GM21423 (cell line): ENCODE data around the gene ZNF784.

Source experiments
- ATAC-seq: cut with Tn5 transposase; IDR thresholded peaks from one replicate; pipeline ENCODE4 v1.9.1; 2021; ENCODE audit warnings: mild to moderate bottlenecking, moderate library complexity; ENCODE audit not compliant: unreplicated experiment

Gene ZNF784

DNA sequence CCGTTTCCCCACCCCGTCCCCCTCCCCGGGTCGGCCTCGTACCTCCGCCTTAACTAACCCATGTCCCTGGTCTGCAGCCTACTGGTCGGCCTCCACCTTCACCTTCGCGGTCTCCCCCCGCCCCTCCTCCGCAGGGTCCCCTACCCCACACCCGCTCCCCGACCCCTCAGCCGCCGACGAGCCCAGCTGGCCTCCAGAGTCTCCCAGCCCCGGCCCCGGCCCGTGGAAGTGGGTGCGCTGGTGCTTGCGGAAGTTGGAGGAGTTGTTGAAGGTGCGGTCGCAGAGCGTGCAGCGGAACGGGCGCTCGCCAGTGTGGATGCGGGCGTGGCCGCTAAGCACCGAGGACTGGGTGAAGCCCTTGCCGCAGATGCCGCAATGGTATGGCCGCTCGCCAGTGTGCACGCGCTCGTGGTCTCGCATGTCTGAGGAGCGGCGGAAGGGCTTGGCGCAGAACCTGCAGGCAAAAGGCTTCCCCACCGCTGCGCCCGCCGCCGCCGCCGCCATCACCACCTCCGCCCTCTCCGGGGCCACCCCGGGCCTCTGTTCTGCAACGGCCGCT, 2.6 kb downstream of the ZNF784 start:
- no peak for ATAC-seq

DNA sequence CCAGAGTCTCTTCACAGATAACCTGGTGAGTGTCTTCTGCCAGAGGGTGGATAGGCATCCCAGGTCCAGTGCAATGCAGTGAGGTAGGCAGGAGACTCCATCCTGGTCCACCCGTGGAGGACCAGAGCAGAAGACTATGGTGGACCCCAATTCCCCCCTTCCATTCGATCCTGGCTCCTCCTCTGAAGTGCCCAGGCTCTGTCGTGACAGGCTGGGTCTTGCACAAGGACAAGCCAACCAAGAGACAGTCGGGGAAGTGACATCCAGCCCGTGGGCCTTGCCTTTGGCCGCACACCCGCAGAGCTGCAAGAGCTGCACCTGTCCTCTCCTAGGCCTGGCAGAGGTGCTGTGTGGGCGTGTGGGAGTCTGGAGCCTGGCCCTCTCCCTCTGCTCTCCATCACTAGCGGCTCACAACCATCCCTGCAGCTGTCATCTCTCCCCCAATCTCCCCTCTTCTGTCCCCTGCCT, 3.1 kb downstream of the ZNF784 start:
- ATAC-seq = no peak

DNA sequence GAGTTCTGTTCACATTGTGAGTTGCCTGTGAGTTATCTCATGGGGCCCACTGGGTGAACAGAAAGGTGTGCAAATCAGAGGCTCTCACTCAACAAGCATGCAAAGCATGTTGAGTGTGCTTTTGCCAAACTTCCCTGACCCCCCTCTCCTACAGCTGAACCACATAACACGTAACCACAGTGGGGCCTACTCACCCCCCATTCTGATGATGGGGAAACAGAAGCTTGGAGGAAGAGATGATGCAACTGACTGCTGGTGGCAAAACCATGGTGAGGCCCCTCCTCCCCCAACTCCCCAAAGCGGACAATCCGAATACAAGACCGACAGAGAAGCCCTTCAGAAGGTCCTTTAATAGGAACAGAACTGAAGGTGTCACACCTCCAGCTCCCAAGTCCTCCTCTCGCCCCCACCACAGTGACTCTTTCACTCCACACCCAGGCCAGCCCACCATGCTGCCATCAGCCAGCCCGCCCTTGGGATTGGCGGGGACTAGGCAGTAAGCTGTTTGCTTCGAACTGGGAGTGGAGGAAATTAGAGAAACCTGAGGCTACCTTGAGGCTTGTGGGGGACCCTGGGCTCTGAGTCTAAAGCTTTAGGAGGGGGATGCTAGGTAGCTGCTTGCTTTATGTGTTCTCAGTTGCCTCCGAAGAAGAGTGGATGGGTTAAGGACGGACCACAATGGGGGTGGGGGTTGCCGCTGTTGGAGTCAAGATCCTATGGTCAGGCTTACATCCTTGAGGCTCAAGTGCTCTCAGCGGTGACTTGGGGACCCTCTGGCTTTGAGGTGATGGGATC, 3.8 kb downstream of the ZNF784 start:
- ATAC-seq = no peak

DNA sequence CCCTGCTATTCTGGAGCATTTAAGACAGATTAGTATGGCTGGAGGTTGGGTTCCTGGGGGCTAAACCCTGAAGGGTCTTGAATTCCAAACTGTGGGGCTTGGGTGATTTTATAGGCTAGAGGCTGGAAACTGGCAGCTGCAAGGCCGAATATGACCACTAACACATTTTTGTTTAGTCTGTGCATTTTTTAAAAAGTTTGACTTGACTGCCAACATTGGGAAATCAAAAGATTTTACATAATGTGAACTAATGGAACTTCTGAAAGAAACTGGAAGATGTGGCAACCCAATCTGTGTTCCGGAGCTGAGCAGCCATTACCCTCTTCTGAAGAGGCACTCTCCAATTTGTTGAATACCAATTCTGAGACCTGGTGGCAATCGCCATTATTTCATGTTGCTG, 5.1 kb downstream of the ZNF784 start:
- ATAC-seq = no peak

DNA sequence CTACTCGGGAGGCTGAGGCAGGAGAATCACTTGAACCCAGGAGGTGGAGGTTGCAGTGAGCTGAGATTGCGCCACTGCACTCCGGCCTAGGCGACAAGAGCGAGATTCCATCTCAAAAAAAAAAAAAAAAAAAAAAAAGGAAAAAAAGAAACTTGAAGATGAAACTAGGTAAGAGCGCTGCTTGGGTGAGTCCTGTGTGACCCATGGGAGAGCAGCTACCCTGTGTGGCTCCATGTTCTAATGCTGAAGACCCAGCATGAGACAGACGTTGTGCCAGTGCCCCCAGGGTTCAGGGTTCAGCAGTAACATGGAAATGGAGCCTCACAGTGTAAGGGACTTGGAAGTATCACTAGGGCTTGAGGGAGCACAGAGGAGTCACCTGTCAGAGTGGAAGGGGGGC, 5.9 kb downstream of the ZNF784 start:
- no peak for ATAC-seq

DNA sequence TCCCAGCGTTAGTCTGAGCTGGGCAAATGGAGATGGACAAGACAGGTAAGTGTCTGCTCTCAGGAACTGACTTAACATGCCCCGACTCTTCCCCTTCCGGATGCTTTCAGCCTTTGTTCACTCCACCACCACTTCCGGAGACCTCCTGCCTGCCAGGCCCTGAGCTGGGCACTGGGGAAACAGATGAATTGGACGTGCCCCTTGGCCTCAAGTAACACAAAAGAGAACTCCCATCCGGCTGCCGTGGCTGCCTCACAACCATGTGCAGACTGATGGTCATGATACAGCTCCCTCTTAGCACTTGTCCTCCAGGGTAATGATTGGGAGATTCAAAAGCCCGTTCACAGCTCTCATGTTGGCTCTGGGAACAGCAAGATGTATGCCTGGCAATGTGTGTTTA, 6.9 kb downstream of the ZNF784 start:
- no peak for ATAC-seq

DNA sequence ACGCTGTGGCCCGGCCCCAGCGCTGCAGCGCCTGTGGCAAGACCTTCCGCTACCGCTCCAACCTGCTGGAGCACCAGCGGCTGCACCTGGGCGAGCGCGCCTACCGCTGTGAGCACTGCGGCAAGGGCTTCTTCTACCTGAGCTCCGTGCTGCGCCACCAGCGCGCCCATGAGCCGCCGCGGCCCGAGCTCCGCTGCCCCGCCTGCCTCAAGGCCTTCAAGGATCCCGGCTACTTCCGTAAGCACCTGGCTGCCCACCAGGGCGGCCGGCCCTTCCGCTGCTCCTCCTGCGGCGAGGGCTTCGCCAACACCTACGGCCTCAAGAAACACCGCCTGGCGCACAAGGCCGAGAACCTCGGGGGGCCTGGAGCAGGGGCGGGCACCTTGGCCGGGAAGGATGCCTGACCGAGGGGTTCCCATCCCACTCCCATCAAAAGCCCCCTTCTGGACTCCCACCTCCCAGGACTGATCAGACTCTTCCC, 7.9 kb downstream of the ZNF784 start:
- no peak for ATAC-seq

DNA sequence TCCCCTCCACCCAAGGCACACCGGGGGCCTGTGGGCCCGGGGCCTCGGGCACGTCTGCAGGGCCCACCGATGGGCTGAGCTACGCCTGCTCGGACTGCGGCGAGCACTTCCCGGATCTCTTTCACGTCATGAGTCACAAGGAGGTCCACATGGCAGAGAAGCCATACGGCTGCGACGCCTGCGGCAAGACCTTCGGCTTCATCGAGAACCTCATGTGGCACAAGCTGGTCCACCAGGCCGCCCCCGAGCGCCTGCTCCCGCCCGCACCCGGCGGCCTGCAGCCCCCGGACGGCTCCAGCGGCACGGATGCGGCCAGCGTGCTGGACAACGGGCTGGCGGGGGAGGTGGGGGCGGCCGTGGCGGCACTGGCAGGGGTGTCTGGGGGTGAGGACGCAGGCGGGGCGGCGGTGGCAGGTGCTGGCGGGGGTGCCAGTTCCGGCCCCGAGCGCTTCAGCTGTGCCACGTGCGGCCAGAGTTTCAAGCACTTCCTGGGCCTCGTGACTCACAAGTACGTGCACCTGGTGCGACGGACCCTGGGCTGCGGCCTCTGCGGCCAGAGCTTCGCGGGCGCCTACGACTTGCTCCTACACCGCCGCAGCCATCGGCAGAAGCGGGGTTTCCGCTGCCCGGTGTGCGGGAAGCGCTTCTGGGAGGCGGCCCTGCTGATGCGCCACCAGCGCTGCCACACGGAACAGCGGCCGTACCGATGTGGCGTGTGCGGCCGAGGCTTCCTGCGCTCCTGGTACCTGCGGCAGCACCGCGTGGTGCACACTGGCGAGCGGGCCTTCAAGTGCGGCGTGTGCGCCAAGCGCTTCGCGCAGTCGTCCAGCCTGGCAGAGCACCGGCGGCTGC, 8.6 kb downstream of the ZNF784 start:
- ATAC-seq = no peak

DNA sequence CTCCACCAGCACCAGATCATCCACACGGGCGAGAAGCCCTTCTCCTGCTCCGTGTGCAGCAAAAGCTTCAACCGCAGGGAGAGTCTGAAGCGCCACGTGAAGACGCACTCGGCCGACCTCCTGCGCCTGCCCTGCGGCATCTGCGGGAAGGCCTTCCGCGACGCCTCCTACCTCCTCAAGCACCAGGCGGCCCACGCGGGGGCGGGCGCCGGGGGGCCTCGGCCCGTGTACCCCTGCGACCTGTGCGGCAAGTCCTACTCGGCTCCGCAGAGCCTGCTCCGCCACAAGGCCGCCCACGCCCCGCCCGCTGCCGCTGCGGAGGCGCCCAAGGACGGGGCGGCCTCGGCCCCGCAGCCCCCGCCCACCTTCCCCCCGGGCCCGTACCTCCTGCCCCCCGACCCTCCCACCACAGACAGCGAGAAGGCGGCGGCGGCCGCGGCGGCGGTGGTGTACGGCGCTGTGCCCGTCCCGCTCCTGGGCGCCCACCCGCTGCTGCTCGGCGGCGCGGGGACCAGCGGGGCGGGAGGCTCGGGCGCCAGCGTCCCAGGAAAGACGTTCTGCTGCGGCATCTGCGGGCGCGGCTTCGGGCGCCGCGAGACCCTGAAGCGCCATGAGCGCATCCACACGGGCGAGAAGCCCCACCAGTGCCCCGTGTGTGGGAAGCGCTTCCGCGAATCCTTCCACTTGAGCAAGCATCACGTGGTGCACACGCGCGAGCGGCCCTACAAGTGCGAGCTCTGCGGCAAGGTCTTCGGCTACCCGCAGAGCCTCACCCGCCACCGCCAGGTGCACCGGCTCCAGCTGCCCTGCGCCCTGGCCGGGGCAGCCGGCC, 9.4 kb downstream of the ZNF784 start:
- ATAC-seq = no peak

DNA sequence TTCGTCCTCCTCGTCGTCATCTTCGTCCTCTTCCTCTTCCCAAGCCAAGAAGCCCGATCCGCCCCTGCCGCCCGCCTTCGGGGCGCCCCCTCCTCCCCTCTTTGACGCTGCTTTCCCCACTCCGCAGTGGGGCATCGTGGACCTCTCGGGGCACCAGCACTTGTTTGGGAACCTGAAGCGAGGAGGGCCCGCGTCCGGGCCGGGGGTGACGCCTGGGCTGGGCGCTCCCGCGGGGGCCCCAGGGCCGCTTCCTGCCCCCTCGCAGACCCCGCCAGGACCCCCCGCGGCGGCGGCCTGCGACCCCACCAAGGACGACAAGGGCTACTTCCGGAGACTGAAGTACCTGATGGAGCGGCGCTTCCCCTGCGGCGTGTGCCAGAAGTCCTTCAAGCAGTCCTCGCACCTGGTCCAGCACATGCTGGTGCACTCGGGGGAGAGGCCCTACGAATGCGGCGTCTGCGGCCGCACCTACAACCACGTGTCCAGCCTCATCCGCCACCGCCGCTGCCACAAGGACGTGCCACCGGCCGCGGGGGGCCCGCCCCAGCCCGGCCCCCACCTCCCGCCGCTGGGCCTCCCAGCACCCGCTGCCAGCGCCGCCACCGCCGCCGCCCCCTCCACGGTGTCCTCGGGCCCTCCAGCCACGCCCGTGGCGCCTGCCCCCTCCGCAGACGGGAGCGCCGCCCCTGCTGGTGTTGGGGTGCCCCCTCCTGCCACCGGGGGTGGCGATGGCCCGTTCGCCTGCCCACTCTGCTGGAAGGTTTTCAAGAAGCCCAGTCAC, 10.2 kb downstream of the ZNF784 start:
- no peak for ATAC-seq

DNA sequence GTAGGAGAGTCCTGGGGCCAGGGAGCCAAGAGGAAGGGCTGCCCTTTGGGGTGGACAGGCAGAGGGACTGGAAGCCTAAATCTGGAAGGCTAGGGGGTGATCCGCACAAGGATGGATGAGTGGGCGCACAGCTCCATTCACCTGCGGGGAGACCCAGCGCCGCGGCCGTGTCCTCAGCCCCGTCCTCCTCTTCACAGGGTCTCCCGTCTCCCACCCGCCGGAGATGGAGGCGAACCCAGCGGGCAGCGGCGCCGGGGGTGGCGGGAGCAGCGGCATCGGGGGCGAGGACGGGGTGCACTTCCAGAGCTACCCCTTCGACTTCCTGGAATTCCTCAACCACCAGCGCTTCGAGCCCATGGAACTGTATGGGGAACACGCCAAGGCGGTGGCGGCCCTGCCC, 11.0 kb downstream of the ZNF784 start:
- no peak for ATAC-seq

DNA sequence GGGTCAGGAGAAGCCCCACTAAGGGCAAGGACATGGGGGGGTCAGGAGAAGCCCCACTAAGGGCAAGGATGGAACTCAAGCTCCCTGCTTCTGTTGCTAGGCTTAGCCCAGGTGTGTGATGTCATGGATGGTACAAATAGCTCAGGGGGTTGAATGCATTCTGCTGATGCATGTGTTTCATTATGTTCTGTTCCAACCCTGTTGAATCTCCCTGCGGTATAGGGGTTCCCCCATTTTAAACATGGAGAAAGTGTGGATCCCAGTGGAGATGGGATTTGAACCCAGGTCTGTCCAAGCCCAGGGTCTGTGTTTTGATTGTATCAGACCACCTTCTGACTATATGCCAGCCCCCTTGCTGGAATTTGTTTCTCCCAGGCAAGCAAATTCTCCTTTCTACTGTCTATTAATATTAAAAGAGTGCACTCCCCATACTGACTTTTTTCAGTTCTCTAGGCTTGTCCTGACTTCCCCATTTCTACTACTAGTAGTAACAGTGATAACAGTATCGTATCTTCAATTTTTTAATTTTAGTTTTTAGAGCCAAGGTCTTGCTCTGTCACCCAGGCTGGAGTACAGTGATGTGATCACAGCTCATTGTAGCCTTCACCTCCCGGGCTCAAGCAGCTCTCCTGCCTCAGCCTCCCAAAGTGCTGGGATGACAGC, 12.3 kb downstream of the ZNF784 start:
- ATAC-seq = no peak

DNA sequence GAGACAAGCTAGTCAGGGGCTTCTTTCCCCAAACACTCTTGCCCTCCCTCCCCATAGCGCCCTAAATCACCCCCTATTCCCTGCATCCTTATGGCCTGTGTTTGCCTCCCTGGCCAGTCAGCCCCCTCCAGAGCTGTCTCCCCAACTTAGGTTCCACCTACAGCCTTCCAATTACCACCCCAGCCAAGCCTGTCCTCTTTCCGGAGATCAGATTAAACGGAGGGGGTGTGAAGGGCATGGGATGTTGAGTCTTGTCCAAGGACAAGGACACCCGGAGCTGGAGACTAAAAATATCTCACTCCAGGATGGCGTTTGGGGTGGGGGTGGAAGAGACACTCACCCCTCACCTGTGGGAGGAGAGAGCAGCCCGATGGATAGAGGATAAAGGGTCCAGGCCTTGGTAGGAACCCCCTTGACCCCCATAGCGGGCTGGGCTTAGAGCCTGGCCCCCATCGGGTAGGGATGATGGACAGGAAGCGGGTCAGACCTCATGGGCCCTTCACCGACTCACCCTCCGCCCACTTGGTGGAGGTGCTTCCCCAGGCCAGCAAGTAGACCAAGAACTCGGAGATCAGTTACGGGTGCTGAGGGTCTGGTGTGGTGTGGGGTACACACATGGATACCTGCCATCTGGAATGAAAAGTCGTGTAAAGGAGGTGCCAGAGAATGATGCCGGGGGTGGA, 12.9 kb downstream of the ZNF784 start:
- ATAC-seq = no peak

DNA sequence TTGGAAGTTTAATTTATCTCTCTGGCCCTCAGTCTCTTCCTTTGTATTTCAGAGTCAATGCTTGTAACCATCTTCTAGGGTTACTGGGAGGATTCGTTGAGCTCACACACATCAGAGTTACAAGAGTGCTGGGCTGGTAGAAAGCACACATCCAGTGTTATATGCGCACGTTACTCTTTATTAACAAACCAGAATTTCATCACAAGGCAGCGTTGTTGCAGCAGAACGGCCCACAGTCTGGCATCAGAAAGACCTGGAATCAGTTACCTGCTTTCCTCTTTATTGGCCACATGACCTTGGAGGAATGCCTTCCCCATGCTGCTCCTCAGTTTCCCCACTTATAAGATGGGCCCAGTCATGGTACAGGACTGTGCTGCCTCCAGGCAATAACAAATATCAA, 15.0 kb downstream of the ZNF784 start:
- no peak for ATAC-seq

DNA sequence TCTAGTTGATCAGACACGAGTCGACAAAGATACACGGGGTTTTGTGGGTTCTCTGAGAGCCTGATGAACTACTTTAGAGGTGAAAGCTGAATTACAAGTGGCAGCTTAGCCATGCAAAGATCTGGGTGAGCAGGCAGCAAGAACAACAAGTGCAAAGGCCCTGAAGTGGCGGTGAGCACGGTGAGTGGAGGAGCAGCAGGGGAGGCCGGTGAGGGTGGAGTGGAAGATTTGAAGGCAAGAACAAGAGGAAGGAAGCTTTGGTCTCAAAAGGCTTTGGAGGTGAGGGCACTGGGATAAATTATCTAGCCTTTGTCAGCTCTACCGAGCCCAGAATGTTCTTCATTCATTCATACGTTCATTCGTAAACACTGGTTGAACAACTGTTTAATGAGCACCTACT, 17.5 kb downstream of the ZNF784 start:
- no peak for ATAC-seq

DNA sequence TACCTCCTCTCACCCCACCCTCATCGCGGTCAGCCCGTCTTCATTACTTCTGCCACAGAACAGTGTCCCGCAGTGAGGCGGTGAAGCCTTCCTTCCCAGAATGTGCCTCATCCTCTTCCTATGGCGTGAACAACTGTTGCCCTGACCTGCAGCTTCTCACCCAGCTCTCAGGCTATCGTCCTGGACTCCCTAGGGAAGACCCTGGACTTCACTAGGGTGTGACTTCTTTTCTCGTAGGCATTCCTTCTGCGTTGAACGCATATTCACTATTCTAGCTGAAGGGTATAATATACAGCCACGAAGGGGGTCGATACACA, 17.9 kb downstream of the ZNF784 start:
- ATAC-seq = no peak

DNA sequence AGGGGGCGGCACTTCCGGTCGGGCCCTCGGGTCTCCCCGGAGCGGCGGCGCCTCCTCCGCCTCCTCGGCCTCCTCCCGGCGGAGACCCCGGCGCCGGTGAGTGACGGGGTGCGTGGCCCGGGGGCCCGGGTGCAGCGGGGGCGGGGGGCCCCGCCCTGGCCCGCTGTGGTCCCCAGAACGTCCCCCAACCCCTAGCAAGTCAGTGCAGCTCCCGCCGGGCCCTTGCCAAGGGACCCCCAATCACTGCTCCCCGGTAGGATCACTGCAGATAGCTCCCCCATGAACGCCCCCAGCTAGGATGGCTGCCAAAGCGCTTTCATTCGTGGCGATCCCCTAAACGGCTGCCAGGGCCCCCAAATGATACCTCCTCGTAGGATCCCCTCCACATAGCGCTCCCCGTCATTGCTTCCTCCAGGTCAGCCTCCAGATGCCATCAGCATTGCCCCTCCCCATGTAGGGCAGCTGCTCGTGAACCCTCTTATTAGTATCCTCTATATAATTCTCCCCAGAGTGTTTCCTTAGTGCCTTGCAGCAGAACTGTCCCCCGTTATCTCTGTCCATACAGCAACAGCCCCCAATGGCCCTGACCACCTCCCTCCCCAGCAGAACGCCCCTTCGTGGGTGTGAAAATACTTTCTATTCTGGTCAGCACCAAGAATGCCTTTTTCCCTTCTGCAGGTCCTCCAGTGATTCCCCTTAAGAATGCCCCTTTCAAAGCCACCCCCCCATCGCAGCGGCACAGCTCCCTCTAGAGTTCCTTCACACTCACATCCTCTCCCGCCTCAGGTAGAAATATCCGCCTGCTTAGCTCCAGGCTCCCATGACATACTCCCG, 18.5 kb downstream of the ZNF784 start, which contains the start of gene ZNF865:
ZNF865 (plus strand) TSS at position 11 of the 834 bp plus-strand sequence. CDS start 7,972 bp downstream, outside the sequence.
- ATAC-seq = peak; percentile 35

DNA sequence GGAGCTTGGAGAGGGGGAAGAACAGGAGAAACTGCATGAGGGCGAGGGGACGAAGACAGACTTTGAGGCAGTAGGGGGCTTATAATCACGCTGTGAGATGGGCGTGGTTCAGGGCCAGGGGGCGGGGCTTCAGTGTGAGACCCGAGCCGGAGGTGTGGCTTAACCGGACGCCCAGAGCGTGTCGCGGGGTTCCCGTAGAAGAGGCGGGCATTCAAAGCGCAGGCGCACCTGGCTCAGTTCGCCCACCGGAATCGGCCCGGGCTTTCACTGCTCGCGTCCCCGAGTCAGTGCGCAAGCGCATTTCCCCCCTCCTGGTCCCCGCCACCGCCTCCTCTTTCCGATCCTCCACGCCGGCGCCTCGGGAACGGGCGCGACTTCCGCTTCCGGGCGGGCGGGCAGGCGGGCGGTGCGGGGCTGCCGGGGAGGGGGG, 19.1 kb downstream of the ZNF784 start:
- peak; percentile 68 for ATAC-seq
